Measurements from ENCODE around the gene RTN4R.

The RTN4R gene

DNA sequence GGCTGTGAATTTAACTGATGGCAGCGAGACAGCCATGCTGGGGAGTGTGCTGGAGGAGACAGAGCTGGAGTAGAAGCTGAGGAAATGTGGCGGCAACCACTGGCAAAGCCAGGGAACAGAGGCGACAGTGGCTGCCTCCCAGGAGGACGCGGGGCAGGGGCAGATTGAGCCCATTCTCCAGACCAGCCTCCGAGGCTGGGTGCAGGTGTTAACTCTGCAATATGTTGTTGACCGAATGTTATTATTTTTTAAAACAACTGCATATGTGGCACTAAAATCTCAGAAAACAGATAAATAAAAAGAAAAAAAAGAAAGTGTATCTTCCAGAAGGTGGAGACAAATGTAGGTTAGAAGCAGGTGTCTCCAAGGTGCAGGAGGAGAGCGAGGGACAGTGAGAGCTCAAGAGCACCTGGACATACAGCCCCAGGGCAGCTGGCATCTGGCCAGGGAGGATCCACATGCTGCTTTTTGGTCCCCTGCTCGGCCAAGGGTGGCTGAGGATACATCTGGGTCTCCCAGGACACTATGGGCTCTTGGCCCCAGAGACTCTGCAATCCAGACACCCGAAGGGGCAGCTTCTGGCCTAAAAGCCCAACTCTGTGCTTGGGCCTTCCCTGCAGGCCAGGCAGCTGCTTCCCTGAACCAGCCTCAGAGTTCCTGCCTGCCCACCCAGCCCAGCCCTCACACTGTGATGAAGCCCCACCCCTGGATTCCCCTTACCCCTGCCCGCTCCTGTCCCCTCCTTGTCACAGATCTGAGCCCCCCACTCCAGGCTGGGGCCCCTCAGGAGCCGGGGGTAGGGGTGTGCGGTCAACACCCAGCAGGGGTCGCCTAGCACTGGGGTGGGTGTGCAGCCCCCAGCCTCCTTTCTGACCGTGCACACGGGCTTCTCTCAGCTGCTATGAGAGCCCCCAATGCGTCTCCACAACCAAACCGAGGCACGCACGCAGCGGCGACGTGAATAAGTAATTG lies 12.9 kb downstream of the RTN4R start:
- peak in 1 of 2 experiments; percentile 4 for DNase-seq

DNA sequence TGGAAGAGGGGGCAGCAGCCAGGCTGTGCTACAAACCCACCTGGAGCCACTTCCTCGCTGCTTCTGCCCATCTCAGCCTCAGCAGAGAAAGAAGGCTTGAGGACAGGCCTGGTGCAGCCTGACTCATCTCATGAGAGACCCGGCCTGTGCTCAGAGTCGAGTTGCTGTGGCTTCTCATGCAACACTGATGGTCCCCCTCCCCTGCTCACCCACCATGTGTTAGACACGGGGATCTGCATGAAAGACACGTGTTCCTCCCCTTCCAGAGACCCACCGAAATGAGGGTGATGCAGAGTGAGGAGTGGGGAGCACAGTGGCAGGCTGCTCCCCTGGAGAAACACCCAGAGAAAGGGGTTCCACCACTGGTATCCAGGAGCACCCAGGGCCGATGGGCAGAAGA lies 15.0 kb downstream of the RTN4R start:
- DNase-seq, result no peak

DNA sequence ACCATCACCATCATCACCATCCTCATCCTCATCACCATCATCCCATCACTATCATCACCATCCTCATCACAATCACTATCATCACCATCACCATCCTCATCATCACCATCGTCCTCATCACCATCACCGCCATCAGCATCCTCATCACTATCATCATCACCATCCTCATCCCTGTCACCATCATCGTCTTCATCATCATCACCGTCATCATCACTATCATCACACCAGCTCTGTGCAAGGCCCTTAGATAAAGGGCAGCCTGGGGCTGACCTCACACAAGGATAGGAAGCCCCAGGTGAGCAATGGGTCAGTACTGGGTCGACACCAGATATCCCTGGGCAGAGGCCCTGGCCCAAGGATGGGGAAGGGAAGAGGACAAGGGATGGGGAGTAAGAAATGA lies 16.1 kb downstream of the RTN4R start:
- no peak for DNase-seq

DNA sequence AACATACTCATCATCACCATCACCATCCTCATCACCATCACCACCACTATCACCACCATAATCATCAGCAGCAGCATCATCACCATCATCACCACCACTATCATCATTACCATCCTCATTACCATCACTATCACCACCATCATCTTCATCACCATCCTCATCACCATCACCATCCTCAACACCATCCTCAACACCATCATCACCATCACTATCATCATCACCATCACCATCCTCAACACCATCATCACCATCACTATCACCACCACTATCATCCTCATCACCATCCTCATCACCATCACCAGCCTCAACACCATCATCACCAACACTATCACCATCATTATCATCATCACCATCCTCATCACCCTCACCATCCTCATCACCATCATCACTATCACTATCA lies 16.6 kb downstream of the RTN4R start:
- no peak for DNase-seq

DNA sequence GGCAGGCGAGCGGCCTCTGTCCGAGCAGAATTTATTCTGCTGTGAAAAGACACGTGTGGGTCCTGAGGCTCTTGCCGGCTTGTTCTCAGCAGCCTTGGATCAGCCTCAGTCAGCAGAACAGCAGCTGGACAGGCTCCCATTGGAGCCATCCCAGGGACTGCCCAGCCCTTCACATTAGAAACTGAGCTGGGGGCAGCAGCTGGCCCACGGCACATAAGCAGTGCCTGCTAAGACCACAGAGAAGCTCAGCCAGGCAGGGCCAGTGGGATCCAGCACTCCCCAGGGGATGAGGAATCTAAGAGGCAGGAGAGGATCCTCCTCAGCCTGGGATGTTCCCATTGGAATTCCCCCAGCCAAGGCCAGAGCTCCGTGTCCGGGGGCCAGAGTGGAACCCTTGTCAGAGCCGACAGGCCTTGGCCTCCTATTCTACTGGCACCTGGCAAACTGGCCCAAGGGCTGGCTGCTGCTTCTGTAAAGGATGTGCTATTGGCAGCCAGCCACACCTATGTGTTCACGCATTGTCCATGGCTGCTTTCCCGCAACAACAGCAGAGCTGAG lies 18.2 kb downstream of the RTN4R start:
- DNase-seq, result peak; percentile 35 to 59

DNA sequence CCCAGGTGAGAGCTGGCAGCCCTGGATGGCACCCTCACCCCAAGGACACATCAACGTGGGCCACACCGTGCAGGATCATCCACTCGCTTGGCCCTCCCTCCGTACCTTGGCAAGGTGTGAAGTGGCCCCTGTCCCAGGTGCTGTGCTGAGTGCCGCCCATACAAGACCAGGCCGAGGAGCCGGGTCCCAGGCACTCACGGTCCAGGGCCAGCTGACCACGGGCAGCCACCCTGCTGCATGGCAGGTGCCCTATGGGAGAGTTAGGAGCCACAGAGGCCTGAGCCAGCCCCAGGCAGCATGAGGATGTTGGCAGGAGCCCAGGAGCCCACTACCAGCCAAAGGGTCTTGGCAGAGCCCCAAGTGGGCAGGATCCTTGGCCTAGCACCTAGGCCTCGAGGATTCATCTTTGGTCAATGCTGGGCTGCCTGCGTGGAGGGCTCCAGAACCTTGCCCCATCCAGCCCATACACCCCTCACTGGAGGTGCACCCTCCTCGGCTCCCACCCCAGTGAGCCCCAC lies 19.6 kb downstream of the RTN4R start:
- peak in 1 of 2 experiments; percentile 18 for DNase-seq

DNA sequence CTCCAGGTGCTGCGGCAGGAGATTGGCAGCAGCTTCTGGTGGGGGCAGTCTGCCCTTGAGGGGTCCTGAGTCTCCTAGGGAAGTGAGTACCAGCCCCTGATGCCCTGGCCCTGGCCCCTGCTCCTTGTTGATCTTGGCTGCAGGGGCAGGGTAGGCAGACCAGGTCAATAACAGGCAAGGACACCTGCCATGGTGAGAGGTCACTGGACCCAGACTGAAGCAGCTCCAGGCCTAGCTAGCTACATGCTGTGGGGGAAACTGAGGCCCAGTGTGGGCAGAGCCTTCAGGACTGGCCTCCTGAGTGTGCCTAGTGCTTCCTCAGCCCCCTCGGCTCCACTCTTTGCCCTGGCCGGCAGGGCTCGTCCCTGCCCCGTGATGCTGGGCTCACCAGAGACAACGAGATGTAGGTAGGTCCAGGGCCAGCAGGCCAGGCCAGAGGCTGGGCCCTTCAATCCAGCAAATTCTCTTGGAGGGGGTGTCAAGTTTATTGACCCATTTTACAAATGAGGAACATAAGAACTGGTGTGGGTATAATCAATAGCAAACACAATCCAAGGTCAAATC lies 20.4 kb downstream of the RTN4R start:
- no peak for DNase-seq

DNA sequence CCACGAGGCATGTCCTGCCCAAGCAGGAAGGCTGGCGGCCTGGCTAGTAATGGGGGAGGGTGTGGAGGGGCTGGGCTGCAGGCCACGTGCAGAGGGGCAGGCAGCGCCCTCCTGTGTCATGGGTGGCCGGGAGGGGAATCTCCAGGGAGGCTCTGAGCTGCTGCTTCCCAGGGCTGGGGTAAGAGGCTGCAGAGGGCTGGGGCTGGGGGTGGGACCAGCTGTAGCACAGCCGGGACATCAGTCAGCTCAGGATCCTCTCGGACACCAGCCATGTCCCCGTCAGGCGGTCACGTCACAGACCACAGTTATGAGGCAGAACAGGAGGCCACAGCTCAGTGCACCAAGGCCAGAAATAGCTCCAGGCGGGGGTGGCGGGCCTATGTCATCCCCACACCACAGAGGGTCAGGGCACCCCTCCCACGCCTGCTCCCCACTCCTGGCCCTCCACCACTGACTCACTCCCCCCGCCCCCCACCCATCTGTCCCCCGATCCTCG lies 21.1 kb downstream of the RTN4R start:
- DNase-seq, result no peak

DNA sequence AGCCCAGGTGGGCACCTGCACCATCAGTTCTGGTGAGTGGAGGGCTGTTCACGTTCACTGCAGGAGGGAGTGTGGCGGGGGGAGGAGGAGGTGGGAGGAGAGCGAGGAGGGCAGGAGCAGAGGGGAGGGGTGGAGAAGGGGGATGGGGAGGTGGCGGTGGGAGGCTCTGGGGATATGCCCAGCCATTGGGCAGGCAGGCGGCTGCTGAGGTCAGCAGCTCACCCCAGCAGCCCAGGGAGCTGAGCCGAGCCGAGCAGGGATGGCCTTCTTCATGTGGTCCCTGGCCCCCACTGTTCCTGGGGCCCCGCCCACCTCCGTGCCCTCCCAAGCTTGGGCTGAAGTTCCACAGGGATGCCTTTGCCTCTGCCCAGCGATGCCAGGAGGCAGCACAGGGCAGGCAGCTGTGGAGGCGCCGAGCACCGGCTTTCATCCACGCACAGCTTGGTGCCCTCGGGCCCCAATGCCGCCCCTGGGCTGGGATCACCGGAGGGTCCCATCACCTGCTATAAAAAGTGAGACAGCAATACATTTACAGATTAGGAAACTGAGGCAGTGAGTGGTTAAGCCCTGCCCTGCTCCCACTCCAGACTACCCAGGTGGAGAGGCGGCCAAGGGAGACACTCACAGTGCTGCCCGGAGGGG lies 21.6 kb downstream of the RTN4R start:
- no peak for DNase-seq

DNA sequence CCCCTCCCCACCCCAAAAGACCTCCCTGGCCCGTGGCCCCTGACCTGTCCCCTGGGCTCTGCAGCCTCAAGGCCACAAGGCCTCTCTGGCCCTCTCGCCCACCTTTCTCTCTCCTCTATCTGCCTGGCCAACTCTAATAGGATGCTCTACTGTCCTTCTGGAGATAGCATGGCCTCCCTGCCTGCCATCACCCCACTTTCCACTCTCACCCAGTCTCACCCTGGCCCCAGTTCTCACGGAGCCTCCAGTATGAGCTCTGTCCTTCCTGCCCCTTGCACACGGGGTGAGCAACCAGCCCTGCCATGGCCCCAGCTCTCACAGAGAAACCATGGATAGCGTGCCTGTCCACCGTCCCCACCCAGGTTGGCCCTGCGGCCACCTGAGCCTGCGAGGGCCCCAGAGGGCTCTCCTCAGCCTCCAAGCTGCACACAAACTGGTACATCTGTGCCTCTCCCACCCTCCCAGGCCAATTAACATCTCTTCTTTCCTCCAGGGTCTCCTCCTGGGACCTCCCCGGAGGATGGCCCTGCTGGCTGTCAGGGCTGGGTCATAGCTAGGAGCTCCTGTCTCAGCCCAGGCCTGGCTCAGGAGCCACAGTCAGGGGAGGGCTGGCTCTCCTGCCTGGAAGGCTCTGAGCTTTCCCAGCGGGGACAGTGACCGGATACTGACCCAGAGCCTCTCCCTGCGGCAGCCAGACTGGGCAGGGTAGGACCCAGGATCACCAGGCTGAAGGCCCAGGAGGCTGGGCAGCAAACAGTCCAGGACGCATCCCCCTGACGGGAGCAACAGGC lies 22.3 kb downstream of the RTN4R start:
- no peak for DNase-seq

DNA sequence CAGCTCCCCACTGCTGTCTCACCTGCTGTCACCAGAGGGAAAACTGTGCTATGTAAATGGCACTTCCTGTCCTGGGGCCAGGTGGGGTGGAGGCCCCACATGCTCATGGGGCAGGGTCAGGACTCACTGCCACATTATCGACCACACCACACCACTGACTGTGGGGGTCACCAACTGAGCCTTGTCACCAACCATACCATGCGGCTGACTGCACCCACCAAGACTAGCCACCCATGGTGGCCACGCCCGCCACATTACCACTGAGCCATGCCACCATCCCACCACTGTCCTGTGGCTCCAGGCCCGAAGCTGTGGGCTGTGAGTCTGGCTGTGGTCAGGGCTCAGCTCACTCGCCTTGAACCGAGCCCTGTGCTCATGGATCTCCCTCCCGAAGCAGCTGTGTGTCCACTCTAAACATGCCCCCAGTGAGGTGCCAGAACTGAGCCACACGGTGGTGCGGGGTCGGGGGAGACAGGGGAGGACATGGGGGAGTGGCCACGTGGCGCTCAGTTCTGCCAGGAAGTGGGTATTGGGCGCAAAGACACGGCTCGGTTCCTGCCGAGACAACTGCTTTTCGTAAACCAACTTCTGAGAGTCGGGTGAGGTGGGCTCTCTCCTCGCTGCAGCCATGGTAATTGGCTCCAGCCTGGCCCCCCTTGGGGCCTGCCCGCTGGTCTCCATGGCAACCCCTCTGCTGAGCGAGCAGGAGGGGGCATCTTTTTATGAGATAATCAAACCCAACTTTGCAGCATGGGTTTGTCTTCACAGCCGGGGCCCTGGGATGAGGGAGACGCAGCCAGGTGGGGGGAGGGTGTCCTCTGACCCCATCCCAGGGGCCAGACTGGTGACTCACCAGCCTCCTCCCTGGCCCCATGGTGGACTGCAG lies 23.2 kb downstream of the RTN4R start:
- no peak for DNase-seq

DNA sequence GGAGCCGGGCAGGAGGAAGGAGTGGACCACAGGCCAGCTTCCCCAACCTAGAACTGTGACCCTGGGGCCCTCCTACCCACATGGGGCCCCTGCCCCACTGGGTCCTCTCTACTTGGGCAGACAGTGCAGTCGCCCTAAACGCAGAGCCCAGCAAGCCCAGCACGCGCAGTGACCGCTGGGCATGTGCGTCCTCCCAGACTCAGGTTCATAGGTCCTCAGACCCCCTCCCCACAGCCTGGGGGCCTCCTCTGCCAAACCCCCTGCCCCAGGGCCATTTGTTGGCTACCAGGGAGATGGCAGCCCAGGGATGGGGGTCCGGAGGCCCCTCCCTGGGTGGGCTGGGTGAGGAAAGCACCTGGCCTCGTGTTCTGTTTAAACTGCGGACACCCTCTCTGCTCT lies 23.9 kb downstream of the RTN4R start:
- DNase-seq, result no peak

DNA sequence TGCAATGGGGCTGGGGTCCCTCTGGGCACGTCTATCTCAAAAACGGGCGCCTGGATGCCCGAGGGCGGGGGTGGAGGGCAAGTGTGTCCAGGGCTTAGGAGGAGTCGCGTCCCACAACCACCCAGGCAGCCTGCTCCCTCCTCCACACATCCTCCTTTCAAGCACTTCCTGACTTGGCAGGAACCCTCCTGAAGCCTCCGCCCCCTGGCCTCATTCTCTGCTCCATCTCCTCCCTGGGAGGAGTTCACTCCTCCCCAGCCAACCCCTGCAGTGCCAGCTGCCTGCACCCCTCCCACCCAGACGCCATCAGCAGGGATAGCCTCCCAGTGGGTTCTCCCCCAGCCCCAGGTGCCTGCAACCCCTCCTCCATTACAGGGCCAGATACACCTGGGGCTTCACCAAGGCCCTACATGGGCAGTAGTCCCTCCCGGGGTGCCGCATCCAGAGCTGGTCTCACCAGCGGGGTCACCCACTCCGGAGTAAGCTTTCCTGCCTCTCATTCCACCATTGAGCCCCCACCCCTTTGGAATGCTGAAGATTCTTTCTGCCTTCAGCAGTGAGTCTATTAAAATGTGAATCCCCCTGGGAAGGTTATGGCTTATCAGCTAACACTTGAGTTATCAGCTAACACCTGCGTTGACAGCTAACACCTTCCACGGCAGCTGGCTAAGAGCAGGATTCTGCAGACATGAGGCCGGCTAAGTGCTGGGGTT lies 24.4 kb downstream of the RTN4R start:
- peak in 1 of 2 experiments; percentile 25 for DNase-seq

DNA sequence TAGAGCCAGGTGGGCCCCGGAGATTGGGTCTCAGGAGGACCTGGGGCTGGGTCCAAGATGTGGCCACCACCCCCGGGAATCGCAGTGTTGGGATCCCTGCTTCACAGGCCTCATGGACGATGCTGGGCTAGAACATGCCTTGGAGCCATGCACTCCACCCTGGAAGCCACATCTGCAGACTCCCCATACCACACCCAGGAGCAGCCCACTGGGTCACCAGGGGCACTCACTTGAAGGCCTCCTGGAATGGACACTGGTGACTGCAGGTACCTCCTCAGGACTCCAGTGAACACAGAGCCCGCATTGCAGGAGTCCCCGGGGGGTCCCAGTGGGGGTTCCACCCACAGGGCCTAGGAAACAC lies 25.0 kb downstream of the RTN4R start:
- no peak for DNase-seq

DNA sequence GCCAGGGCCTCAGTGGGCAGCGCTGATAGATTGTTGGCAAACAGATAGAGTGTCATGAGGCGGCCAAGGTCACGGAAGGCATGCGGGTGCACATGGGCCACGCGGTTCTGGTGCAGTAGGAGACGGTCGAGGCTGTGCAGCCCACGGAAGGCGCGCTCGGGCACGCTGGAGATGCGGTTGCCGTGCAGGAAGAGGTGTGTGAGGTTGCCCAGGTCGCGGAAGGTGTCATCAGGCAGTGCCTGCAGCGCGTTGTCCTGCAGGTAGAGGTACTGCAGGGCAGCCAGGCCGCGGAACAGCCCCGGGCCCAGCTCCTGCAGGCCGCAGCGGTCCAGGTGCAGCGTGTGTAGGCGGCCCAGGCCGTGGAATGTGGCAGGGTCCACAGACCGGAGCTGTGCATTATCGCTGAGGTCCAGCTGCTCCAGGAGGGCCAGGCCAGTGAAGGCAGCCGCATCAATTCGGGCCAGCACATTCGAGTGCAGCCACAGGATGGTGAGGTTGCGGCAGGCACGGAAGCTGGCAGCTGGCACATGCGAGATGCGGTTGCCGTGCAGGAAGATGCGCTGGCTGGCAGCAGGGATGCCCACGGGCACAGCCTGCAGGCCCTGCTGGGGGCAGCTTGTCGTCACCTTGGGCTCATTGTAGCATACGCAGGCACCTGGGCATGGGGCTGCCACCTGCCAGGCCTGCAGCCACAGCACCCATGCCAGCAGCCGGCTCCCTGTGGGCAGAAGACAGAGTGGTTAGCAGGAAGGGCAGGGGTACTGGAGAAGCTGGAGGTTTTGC lies 25.5 kb downstream of the RTN4R start:
- no peak for DNase-seq

DNA sequence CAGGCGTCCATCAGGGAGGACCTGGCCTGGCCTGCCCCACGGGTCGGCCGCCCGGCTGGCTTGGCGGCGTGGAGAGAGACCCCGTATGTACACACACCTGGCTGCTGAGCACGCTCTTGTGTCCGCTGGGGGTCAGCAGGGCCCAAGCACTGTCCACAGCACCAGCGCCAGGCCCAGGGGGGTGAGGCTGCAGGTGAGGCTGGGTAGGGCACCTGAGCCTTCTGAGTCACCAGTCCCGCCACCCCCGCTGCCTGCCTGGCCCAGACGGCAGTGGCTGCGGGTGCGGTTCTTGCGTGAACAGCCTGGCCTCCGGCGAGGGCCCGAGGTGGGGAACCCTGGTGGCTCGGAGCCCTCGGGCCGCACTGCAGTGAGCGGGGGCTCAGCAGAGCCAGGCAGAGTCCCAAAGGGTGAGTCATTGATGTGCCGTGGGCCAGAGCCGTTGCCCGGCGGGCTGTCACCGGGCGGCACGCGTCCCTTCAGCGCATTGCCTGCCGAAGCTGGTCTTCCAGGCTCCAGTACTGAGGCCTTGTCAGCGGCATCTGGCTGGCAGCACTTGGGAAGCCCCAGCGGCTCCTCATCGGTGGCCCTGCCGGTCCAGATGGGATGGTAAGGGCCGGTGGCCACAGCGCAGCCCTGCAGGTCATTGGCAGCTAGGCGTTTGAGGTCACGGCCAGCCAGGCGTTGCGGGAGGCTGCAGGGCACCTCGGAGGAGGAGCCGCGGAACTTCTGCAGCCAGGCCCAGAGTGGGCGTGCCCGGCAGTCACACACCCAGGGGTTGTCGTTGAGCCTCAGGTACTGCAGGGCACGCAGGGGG lies 26.3 kb downstream of the RTN4R start:
- DNase-seq, result no peak

DNA sequence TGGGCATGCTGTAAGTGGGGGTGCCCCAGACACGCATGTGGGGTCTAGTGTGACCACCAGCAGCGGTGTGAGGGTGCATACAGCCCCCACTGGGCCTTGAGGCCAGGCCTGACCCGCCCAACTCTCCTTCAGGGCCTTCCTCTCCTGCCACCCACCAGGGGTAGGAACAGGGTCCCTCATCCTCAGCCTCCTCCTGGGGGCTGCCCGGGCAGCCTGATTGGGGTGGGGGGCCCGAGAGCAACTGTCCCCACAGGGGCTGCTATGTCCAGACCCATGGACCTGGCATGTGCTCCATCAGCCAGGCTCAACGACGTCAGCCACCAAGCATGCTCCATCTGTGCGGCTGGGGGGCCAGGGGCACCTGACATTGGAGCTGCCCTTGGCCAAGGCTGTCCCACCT lies 27.2 kb downstream of the RTN4R start:
- no peak for DNase-seq

DNA sequence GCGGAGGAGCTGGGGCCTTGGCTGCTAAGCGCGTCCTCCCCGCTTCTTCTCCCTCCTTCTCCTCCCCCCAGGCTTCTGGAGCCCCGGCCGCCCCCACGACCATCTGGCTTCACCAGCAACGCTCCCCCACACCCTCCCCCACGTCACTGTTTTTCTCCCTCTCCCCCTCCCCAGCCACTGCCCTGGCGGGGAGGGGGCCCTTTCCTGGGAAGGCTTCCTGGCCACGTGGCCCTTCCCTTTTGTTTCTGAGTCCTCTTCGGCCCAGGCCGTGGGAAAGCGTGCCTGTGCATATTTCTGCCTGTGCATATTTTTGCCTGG lies 27.7 kb downstream of the RTN4R start:
- DNase-seq, result no peak
